OCI-LY1 (cell line): Measurements from ENCODE around the gene RAPGEF4.

ENCODE experiments used
- H2AFZ ChIP-seq: fragments of 200-600 bp; sonication (generic), shearing (Covaris generic); 2 replicates; pipeline ENCODE4 v1.6.0; 2014; ENCODE audit warnings: antibody characterized with exemption, mild to moderate bottlenecking, low read length
- H3F3A ChIP-seq: fragments of 200-600 bp; sonication (generic), shearing (Covaris generic); 2 replicates; pipeline ENCODE4 v1.6.0; 2014; ENCODE audit warnings: mild to moderate bottlenecking, antibody characterized with exemption, low read length, moderate library complexity; ENCODE audit not compliant: insufficient read depth
- H3K27ac ChIP-seq: fragments of 200-600 bp; sonication (generic); 2 replicates; pipeline ENCODE4 v1.5.1; 2014; ENCODE audit warnings: low read length, mixed run types, mild to moderate bottlenecking, low read depth; ENCODE audit not compliant: poor library complexity, severe bottlenecking
- H3K27me3 ChIP-seq: fragments of 200-600 bp; sonication (generic); 2 replicates; pipeline ENCODE4 v1.6.0; 2014; ENCODE audit warnings: antibody characterized with exemption, mild to moderate bottlenecking, low read length, moderate library complexity; ENCODE audit not compliant: insufficient read depth
- H3K36me3 ChIP-seq: fragments of 200-600 bp; sonication (generic); 2 replicates; pipeline ENCODE4 v1.6.1; 2014; ENCODE audit warnings: mild to moderate bottlenecking, antibody characterized with exemption, low read length, moderate library complexity, mixed read lengths; ENCODE audit not compliant: insufficient read depth
- H3K4me1 ChIP-seq: fragments of 200-600 bp; sonication (generic); 2 replicates; pipeline ENCODE4 v1.5.1; 2014; ENCODE audit warnings: mild to moderate bottlenecking, low read length, moderate library complexity; ENCODE audit not compliant: insufficient read depth, severe bottlenecking
- H3K4me2 ChIP-seq: fragments of 200-600 bp; sonication (generic), shearing (Covaris generic); 2 replicates; pipeline ENCODE4 v1.6.1; 2014; ENCODE audit warnings: low read length
- H3K4me3 ChIP-seq: fragments of 200-600 bp; sonication (generic); 2 replicates; pipeline ENCODE4 v1.5.1; 2014; ENCODE audit warnings: low read length, low read depth, mild to moderate bottlenecking, mixed read lengths; ENCODE audit not compliant: poor library complexity, severe bottlenecking
- H3K79me2 ChIP-seq: fragments of 200-600 bp; shearing (Covaris generic); 2 replicates; pipeline ENCODE4 v1.6.1; 2016; ENCODE audit warnings: mixed run types, low read length, mixed read lengths; ENCODE audit not compliant: insufficient read depth
- H3K9ac ChIP-seq: fragments of 200-600 bp; sonication (generic), shearing (Covaris generic); 2 replicates; pipeline ENCODE4 v1.6.1; 2014; ENCODE audit warnings: mild to moderate bottlenecking, low read length, mixed read lengths
- H3K9me2 ChIP-seq: fragments of 200-600 bp; sonication (generic), shearing (Covaris generic); 2 replicates; pipeline ENCODE4 v1.6.1; 2014; ENCODE audit warnings: low read depth, mild to moderate bottlenecking, low read length, mixed read lengths
- H3K9me3 ChIP-seq: fragments of 200-600 bp; shearing (Covaris generic); 2 replicates; pipeline ENCODE4 v1.6.1; 2014; ENCODE audit warnings: low read length, mixed read lengths
- H4K20me1 ChIP-seq: fragments of 200-600 bp; sonication (generic), shearing (Covaris generic); 2 replicates; pipeline ENCODE4 v1.6.0; 2016; ENCODE audit warnings: mild to moderate bottlenecking, low read length; ENCODE audit not compliant: insufficient read depth
- EZH2 ChIP-seq: fragments of 200-600 bp; sonication (generic), shearing (Covaris generic); IDR thresholded peaks from 2 replicates; pipeline ENCODE4 v1.8.0; 2017; ENCODE audit warnings: borderline replicate concordance, mixed run types, mild to moderate bottlenecking, antibody characterized with exemption, low read length, moderate library complexity, mixed read lengths
- TF ChIP-seq, protein P1 (sequence below): fragments of 200-600 bp; sonication (generic), shearing (Covaris generic); IDR thresholded peaks from 2 replicates; pipeline ENCODE4 v1.5.1; 2017; ENCODE audit warnings: mild to moderate bottlenecking, antibody characterized with exemption, low read length, moderate library complexity, mixed read lengths

Gene RAPGEF4

GRCh38 chr2:172993931-172994717 lies 258.5 kb downstream of the RAPGEF4 start:
- Histone ChIP-seq H4K20me1 (no peaks in the 10 kb centered on the region), H3K4me1 (no peaks in the 10 kb centered on the region), H3K4me3 (no peak overlapping the region), H3K27me3 (no peaks in the 10 kb centered on the region), H3F3A (no peaks in the 10 kb centered on the region), H3K79me2 (no peaks in the 10 kb centered on the region), H3K4me2 (no peak overlapping the region), H3K36me3 (no peaks in the 10 kb centered on the region), H3K9me2 (no peaks in the 10 kb centered on the region), H2AFZ (no peak overlapping the region), H3K9ac (no peak overlapping the region), H3K27ac (no peak overlapping the region), H3K9me3 (no peaks in the 10 kb centered on the region)
- TF ChIP-seq EZH2, result no peak
- TF ChIP-seq, protein P1, sequence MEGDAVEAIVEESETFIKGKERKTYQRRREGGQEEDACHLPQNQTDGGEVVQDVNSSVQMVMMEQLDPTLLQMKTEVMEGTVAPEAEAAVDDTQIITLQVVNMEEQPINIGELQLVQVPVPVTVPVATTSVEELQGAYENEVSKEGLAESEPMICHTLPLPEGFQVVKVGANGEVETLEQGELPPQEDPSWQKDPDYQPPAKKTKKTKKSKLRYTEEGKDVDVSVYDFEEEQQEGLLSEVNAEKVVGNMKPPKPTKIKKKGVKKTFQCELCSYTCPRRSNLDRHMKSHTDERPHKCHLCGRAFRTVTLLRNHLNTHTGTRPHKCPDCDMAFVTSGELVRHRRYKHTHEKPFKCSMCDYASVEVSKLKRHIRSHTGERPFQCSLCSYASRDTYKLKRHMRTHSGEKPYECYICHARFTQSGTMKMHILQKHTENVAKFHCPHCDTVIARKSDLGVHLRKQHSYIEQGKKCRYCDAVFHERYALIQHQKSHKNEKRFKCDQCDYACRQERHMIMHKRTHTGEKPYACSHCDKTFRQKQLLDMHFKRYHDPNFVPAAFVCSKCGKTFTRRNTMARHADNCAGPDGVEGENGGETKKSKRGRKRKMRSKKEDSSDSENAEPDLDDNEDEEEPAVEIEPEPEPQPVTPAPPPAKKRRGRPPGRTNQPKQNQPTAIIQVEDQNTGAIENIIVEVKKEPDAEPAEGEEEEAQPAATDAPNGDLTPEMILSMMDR, result no peak

- TF ChIP-seq, protein P1, result no peak
- TF ChIP-seq EZH2, result no peak
- no peaks in the 10 kb centered on the region for H3K27me3 ChIP-seq
Observed at GRCh38 chr2:172994864-172995263, 259.2 kb downstream of the RAPGEF4 start.

GRCh38 chr2:172995323-172996244 lies 259.9 kb downstream of the RAPGEF4 start:
- no peak overlapping the region for H3K4me2 ChIP-seq
- no peaks in the 10 kb centered on the region for H3K27me3 ChIP-seq
- no peak overlapping the region for H3K9ac ChIP-seq
- TF ChIP-seq, protein P1, result no peak
- no peak for TF ChIP-seq EZH2
- H3K27ac ChIP-seq, result no peak overlapping the region
- no peaks in the 10 kb centered on the region for H3F3A ChIP-seq
- H2AFZ ChIP-seq, result no peak overlapping the region
- no peaks in the 10 kb centered on the region for H4K20me1 ChIP-seq
- H3K79me2 ChIP-seq, result no peaks in the 10 kb centered on the region
- no peaks in the 10 kb centered on the region for H3K36me3 ChIP-seq
- H3K9me2 ChIP-seq, result no peaks in the 10 kb centered on the region
- H3K4me1 ChIP-seq, result no peaks in the 10 kb centered on the region
- H3K4me3 ChIP-seq, result no peak overlapping the region
- H3K9me3 ChIP-seq, result no peaks in the 10 kb centered on the region

More at GRCh38 chr2:172994864-172995263, 259.2 kb downstream of the RAPGEF4 start:
- Histone ChIP-seq H3K4me1 (no peaks in the 10 kb centered on the region), H3K9ac (no peak overlapping the region), H3K4me2 (no peak overlapping the region), H3K79me2 (no peaks in the 10 kb centered on the region), H2AFZ (no peak overlapping the region), H3K36me3 (no peaks in the 10 kb centered on the region), H3K9me2 (no peaks in the 10 kb centered on the region), H3F3A (no peaks in the 10 kb centered on the region), H3K27ac (no peak overlapping the region), H4K20me1 (no peaks in the 10 kb centered on the region), H3K4me3 (no peak overlapping the region), H3K9me3 (no peaks in the 10 kb centered on the region)
